GM12878 (cell line): ENCODE measurements around the gene ADGRA3. TPM values are rescaled to one million over a fixed set of nuclear protein-coding genes. Genes with fewer than 3 reads are reported as not detected.
A peak's percentile ranks its signal among the peaks of the same experiment; 100 is the strongest.

Source experiments
- ASH2L ChIP-seq: fragments of 300-600, 200-600 bp; sonication (generic); IDR thresholded peaks from 2 replicates; pipeline ENCODE4 v1.6.1; 2017; ENCODE audit warnings: low read depth, mild to moderate bottlenecking, borderline replicate concordance
- CEBPZ ChIP-seq: fragments of 150-350 bp; IDR thresholded peaks from 2 replicates; pipeline ENCODE4 v1.6.1; 2016; ENCODE audit warnings: low read depth, low read length
- CUX1 ChIP-seq: IDR thresholded peaks from 2 replicates; pipeline ENCODE4 v1.6.1; 2012; ENCODE audit warnings: improper control_type of control experiment, low read depth, low read length; ENCODE audit not compliant: insufficient replicate concordance
- E2F4 ChIP-seq: IDR thresholded peaks from 2 replicates; pipeline ENCODE4 v1.6.1; 2012; ENCODE audit warnings: low read depth, low read length, improper control_type of control experiment
- FOS ChIP-seq: IDR thresholded peaks from 3 replicates; pipeline ENCODE4 v1.6.1; 2011; ENCODE audit warnings: borderline replicate concordance; ENCODE audit not compliant: insufficient read length; ENCODE audit errors: extremely low read depth
- HDAC6 ChIP-seq: fragments of 200-600 bp; sonication (generic); IDR thresholded peaks from one replicate; pipeline ENCODE4 v1.8.0; 2017; ENCODE audit warnings: antibody characterized with exemption; ENCODE audit not compliant: unreplicated experiment
- IKZF2 ChIP-seq, 2 experiments: fragments of 450-650 bp; IDR thresholded peaks; 2 replicates each; pipeline ENCODE4 v1.6.1; 2017; ENCODE audit warnings: mild to moderate bottlenecking in 2 of 2, moderate library complexity in 2 of 2
- IRF5 ChIP-seq: fragments of 450-650 bp; IDR thresholded peaks from 2 replicates; pipeline ENCODE4 v1.6.1; 2017; ENCODE audit warnings: borderline replicate concordance
- MEF2A ChIP-seq: IDR thresholded peaks from 2 replicates; pipeline ENCODE4 v1.6.1; 2011; ENCODE audit warnings: low read depth, mild to moderate bottlenecking, low read length, moderate library complexity; ENCODE audit not compliant: insufficient read depth
- PML ChIP-seq: IDR thresholded peaks from 2 replicates; pipeline ENCODE4 v1.6.1; 2012; ENCODE audit warnings: low read length, inconsistent platforms
- RFX5 ChIP-seq: IDR thresholded peaks from 2 replicates; pipeline ENCODE4 v1.6.1; 2011; ENCODE audit warnings: low read depth, low read length, improper control_type of control experiment
- SIX5 ChIP-seq: IDR thresholded peaks from 2 replicates; pipeline ENCODE4 v1.6.1; 2011; ENCODE audit warnings: mild to moderate bottlenecking, low read depth, low read length, moderate library complexity; ENCODE audit not compliant: severe bottlenecking
- ZBTB11 ChIP-seq: fragments of 450-650 bp; formaldehyde crosslinking; IDR thresholded peaks from 2 replicates; pipeline ENCODE4 v1.5.0; 2022; ENCODE audit warnings: mild to moderate bottlenecking, missing genetic modification characterization
- polyA plus RNA-seq, 11 experiments: library from polyadenylated mRNA; depleted of rRNA in 4 of 11; unstranded in 6 of 11; stranded (reverse) in 5 of 11; fragments of >200 nt; fragmentation: Nextera tagmentation in 4 of 11; fragmentation: Illumina TruSeq in 1 of 11; extraction: Ambion mirVana in 4 of 11; extraction: Trizol in 1 of 11; gene quantifications; 1 replicate in 1 of 11; 2 replicates in 10 of 11; pipeline versions ENCODE4 v1.2.1 to v1.2.3, GENCODE V29; 2011 to 2016; ENCODE audit warnings: inconsistent platforms in 2 of 11, missing spikeins in 2 of 11, low read depth in 1 of 11
- total RNA-seq, 4 experiments: library from RNA; depleted of rRNA in 3 of 4; stranded (reverse); fragments of >200 nt in 3 of 4; fragmentation: Illumina TruSeq in 1 of 4; extraction: Trizol in 1 of 4; gene quantifications; 2 replicates each; pipeline versions ENCODE4 v1.2.1 to v1.2.3, GENCODE V29; 2013 to 2021

The ADGRA3 gene
- total and polyA plus RNA-seq, 10 of the 15 experiments (the other 5 are each of a cell fraction or from before 2014, with no cell fraction given): 0.24 to 66.2 (median 2.5) TPM

- TF ChIP-seq FOS (no peak), SIX5 (no peak), E2F4 (no peak), IKZF2 (IDR thresholded peaks at IDR 0.05) (peak; percentile 55 to 63; a peak in 1 of 4 replicates), CUX1 (no peak), ZBTB11 (CRISPR knock-in tag) (no peak), MEF2A (no peak), ASH2L (no peak), IRF5 (no peak), HDAC6 (no peak), PML (no peak), CEBPZ (no peak), RFX5 (no peak)
Measured at GRCh38 chr4:22500831-22501714, 14.8 kb downstream of the ADGRA3 start (continued).
